ENCODE results near the gene PAGE2B. TPM values are rescaled to one million over a fixed set of nuclear protein-coding genes. Genes with fewer than 3 reads are reported as not detected.

PAGE2B gene
- total RNA-seq (2014; rRNA removed; shearing (Covaris generic)): not detected in 2 replicates
- total RNA-seq (2022): not detected in 2 replicates
- percentile 20 among the genes with signal in this experiment for Bru-seq, nascent RNA
- BruChase-seq, experiment 1, labeled RNA remaining after a 6-hour chase: percentile 23 among the genes with signal in this experiment
- BruChase-seq, experiment 2, labeled RNA remaining after a 2-hour chase: percentile 11 among the genes with signal in this experiment
- long read RNA-seq: 0 reads

DNA sequence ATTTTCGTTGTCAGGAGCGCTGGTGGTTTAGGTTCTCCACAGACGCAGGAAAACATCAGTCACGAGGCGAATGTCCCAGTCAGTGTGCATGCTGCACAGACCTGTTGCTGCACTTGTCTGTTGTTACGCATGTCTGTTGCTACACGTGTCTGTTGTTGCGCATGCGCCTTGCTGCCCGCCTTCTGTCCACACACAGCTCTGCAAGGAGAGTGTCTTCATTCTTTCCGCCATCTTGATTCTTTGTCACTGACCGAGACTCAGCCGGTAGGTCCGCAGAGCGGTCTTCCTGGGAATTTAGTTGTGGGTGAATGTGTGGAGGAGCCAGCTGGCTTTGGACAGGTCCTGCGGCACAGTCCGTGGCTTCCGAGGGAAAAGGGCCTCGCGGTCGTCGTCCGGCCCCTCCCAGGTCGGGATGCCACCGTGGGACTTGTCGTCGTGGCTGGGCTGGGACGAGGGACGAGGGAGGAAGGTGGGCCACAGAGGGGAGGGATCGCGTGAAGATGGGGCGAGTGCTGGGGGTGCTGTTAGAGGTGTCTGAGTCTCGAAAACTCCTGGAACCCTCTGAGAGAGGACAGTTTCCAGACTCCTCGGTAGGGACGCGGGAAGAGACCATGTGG is at the start of gene PAGE2B:
TSS of gene PAGE2B (plus strand) at position 180 of the 617 bp plus-strand sequence. CDS start 1,012 bp downstream, outside the sequence.
- CTCF ChIA-PET (ENCODE audit: unreplicated experiment): no interaction called here
- H3K4me2 ChIP-seq (ENCODE audit: low read length): no peak within 1 kb of the TSS
- POLR2A ChIA-PET: no interaction called here
- no peak within 1 kb of the TSS for H2AFZ ChIP-seq (ENCODE audit: low read length)
- no peaks in the 10 kb centered on the region for H4K20me1 ChIP-seq (ENCODE audit: insufficient read depth, low read length)
- H3K9me3 ChIP-seq (ENCODE audit: low read length): no peaks in the 10 kb centered on the region
- H3K27ac ChIP-seq (ENCODE audit: low read depth, low read length, poor library complexity, severe bottlenecking): no peak within 1 kb of the TSS
- TF ChIP-seq EZH2phosphoT487 (IDR thresholded peaks at IDR 0.05; ENCODE audit: borderline replicate concordance, low read depth, low read length): no peak
- TF ChIP-seq, protein P1, sequence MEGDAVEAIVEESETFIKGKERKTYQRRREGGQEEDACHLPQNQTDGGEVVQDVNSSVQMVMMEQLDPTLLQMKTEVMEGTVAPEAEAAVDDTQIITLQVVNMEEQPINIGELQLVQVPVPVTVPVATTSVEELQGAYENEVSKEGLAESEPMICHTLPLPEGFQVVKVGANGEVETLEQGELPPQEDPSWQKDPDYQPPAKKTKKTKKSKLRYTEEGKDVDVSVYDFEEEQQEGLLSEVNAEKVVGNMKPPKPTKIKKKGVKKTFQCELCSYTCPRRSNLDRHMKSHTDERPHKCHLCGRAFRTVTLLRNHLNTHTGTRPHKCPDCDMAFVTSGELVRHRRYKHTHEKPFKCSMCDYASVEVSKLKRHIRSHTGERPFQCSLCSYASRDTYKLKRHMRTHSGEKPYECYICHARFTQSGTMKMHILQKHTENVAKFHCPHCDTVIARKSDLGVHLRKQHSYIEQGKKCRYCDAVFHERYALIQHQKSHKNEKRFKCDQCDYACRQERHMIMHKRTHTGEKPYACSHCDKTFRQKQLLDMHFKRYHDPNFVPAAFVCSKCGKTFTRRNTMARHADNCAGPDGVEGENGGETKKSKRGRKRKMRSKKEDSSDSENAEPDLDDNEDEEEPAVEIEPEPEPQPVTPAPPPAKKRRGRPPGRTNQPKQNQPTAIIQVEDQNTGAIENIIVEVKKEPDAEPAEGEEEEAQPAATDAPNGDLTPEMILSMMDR (conservative IDR thresholded peaks at IDR 0.05; ENCODE audit: low read length): no peak
- intact Hi-C loops (cut with micrococcal nuclease; ENCODE audit: unreplicated experiment): no loop called here
- H3K79me2 ChIP-seq (ENCODE audit: insufficient read depth, low read depth, low read length): no peaks in the 10 kb centered on the region
- H3K4me1 ChIP-seq (ENCODE audit: insufficient read depth, low read length, poor library complexity, severe bottlenecking): no peaks in the 10 kb centered on the region
- BruUV-seq (replicated peaks): no TSS peak
- no peaks in the 10 kb centered on the region for H3K9me2 ChIP-seq (ENCODE audit: insufficient read depth, low read length)
- DNase-seq (ENCODE audit: low spot score): no peak
- H3K4me3 ChIP-seq (ENCODE audit: low read depth, low read length, poor library complexity, severe bottlenecking): no peak within 1 kb of the TSS
- no peaks in the 10 kb centered on the region for H3K36me3 ChIP-seq (ENCODE audit: insufficient read depth, low read length)

DNA sequence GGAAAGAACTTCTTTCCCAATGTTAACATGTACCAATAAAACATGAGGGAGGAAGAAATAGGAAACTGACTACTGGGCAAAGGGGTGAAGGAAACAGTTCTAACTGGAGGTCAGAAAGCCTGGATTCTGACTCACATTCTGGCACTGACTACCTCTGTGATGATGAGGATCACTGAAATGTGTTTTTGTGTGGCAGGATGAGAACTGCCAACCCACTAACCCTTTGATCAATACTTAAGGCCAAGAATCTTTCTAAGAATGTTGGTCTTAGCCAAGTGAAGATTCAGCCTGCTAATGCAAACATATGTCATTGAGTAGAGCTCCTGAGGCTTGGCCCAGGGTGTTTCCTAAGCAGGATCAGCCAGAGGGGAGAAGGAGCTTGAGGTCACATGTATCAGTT is 48.7 kb upstream of the PAGE2B start:
- DNase-seq (ENCODE audit: low spot score): no peak
- BruUV-seq (replicated peaks): no TSS peak
- POLR2A ChIA-PET: no interaction called here
- intact Hi-C loops (cut with micrococcal nuclease; ENCODE audit: unreplicated experiment): no loop called here
- Histone ChIP-seq H3K27ac (ENCODE audit: low read depth, low read length, poor library complexity, severe bottlenecking) (no peak overlapping the region), H3K9me2 (ENCODE audit: insufficient read depth, low read length) (no peaks in the 10 kb centered on the region), H3K4me3 (ENCODE audit: low read depth, low read length, poor library complexity, severe bottlenecking) (no peak overlapping the region), H4K20me1 (ENCODE audit: insufficient read depth, low read length) (no peaks in the 10 kb centered on the region), H3K4me2 (ENCODE audit: low read length) (no peak overlapping the region), H2AFZ (ENCODE audit: low read length) (no peak overlapping the region), H3K79me2 (ENCODE audit: insufficient read depth, low read depth, low read length) (no peaks in the 10 kb centered on the region), H3K4me1 (ENCODE audit: insufficient read depth, low read length, poor library complexity, severe bottlenecking) (no peaks in the 10 kb centered on the region), H3K36me3 (ENCODE audit: insufficient read depth, low read length) (no peaks in the 10 kb centered on the region), H3K9me3 (ENCODE audit: low read length) (no peaks in the 10 kb centered on the region)
- CTCF ChIA-PET (ENCODE audit: unreplicated experiment): no interaction called here
- TF ChIP-seq EZH2phosphoT487 (IDR thresholded peaks at IDR 0.05; ENCODE audit: borderline replicate concordance, low read depth, low read length): no peak
- TF ChIP-seq, protein P1 (conservative IDR thresholded peaks at IDR 0.05; ENCODE audit: low read length): no peak

DNA sequence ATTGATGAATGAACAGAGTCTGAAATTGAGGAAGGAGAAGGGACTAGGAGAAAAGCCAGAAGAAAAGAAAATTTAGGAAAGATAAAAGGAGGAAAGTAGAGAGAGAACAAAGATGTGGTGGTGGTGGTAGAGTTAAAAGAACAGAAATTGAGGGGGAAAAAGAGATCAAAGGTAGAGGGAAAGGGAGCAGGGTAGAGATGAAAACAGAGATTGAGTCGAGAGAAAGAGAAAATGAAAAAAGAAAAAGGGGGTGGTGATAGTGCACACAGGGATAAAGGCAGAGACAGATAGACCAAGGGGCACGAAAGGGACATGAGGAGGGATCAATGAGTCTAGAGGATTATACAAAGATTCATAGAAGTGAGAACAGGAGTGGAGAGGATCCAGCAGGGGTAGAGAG is 48.0 kb upstream of the PAGE2B start:
- Histone ChIP-seq H3K9me3 (ENCODE audit: low read length) (no peaks in the 10 kb centered on the region), H3K36me3 (ENCODE audit: insufficient read depth, low read length) (no peaks in the 10 kb centered on the region), H3K4me3 (ENCODE audit: low read depth, low read length, poor library complexity, severe bottlenecking) (no peak overlapping the region), H3K9me2 (ENCODE audit: insufficient read depth, low read length) (no peaks in the 10 kb centered on the region), H2AFZ (ENCODE audit: low read length) (no peak overlapping the region), H4K20me1 (ENCODE audit: insufficient read depth, low read length) (no peaks in the 10 kb centered on the region), H3K4me1 (ENCODE audit: insufficient read depth, low read length, poor library complexity, severe bottlenecking) (no peaks in the 10 kb centered on the region), H3K79me2 (ENCODE audit: insufficient read depth, low read depth, low read length) (no peaks in the 10 kb centered on the region), H3K4me2 (ENCODE audit: low read length) (no peak overlapping the region), H3K27ac (ENCODE audit: low read depth, low read length, poor library complexity, severe bottlenecking) (no peak overlapping the region)
- POLR2A ChIA-PET: no interaction called here
- intact Hi-C loops (cut with micrococcal nuclease; ENCODE audit: unreplicated experiment): no loop called here
- no peak for DNase-seq (ENCODE audit: low spot score)
- CTCF ChIA-PET (ENCODE audit: unreplicated experiment): no interaction called here
- BruUV-seq (replicated peaks): no TSS peak
- no peak for TF ChIP-seq EZH2phosphoT487 (IDR thresholded peaks at IDR 0.05; ENCODE audit: borderline replicate concordance, low read depth, low read length)
- TF ChIP-seq, protein P1 (conservative IDR thresholded peaks at IDR 0.05; ENCODE audit: low read length): no peak
